Mesenteric fat pad (tissue), 1 donor: ENCODE data around the gene BNC2. TPM values are rescaled to one million over a fixed set of nuclear protein-coding genes. Genes with fewer than 3 reads are reported as not detected.

ENCODE experiments used
- DNase-seq: peaks from one replicate; pipeline ENCODE4 v3.0.0-alpha.2; 2020; ENCODE audit warnings: low spot score
- total RNA-seq: library from RNA; stranded (reverse); fragmentation: NEBNext Ultra II Directional; extraction: Animal tissue kit (Norgen Biotek cat#: 25700); gene quantifications from one replicate; pipeline ENCODE4 v1.2.1, GENCODE V29; 2021
- donor health status: DM: yes; HTN: yes; CAD: no.

BNC2 gene
- total RNA-seq, 1 donor from 2014 or later = 27.5 TPM

GRCh38 chr9:16767366-16767765 is 103.1 kb downstream of the BNC2 start:
- DNase-seq = no peak

- no peak for DNase-seq
Measured at GRCh38 chr9:16763946-16764345, 106.5 kb downstream of the BNC2 start.

GRCh38 chr9:16755467-16756160 is 114.9 kb downstream of the BNC2 start:
- DNase-seq = no peak

DNA sequence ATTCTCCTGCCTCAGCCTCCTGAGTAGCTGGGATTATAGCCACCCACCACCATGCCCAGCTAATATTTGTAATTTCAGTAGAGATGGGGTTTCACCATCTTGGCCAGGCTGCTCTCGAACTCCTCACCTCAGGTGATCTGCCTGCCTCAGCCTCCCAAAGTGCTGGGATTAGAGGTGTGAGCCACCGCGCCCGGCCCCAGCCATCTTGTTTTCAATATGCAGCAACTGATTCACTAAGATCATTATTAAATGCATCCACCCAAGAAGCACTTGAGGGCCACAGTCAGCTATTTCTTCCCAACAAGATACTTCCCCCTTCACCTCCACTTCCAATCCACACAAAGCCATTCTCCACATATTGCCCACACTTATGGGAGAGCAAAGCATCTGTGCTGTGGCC is 115.8 kb downstream of the BNC2 start:
- no peak for DNase-seq

GRCh38 chr9:16753256-16753655 is 117.2 kb downstream of the BNC2 start:
- no peak for DNase-seq

DNA sequence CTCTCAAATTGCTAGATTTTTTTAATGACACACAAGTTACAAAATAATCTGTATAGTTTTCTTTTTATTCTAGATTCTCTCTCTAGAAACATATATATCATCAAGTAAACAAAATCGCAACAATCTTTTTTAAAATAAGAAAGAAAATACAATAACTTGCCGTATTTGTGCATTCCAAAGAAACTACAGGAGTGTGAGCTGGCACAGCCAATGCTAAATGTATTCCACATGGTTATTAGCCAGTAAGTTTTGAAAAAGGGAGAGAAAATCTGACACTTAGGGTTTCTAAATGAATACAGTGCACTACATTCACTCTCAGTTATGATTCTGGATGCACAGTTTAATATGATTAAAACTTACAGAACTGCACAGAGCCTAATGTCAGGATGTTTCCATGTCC is 117.9 kb downstream of the BNC2 start:
- DNase-seq = no peak

GRCh38 chr9:16750553-16750952 is 119.9 kb downstream of the BNC2 start:
- no peak for DNase-seq

GRCh38 chr9:16745359-16745758 is 125.1 kb downstream of the BNC2 start:
- DNase-seq = no peak

GRCh38 chr9:16744394-16744793 is 126.1 kb downstream of the BNC2 start:
- no peak for DNase-seq

- DNase-seq = no peak
Measured at GRCh38 chr9:16743375-16743774, 127.1 kb downstream of the BNC2 start.

DNA sequence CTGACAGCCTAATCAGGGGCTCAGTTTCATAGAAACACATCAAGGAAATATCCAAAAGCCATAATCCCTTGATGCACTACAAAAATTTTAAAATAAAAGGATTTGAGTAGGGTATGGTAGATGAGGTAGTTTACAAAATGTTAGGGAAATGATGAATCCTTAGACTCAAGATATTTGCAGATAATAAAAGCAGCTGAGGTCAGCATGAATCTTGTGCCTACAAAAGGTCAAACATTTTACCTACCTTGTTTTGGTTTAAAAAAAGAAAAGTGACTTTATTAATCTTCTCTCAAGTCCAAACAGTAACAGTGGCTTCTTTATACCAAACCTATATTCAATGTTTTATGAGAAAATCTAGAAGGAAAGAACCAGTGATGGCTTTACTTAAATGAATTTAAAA is 135.5 kb downstream of the BNC2 start:
- DNase-seq = no peak

DNA sequence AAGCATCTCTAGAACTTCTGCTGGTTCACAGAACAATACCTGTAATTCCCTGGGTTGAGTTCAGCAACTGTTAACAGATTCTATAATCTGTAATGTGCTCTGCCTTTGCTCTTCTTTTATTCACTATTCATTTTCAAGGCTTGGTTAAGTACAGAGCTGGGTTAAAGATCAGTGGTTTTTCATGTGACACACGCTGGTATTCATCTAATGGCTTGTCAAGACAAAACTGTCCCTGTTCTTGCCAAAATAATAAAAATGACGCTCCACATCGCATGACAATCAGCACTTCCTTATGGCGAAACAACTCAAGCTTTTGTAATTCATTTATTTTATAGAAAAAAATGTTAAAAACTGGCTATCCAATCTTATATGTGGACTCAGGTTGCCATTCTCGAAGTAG is 137.9 kb downstream of the BNC2 start:
- no peak for DNase-seq

DNA sequence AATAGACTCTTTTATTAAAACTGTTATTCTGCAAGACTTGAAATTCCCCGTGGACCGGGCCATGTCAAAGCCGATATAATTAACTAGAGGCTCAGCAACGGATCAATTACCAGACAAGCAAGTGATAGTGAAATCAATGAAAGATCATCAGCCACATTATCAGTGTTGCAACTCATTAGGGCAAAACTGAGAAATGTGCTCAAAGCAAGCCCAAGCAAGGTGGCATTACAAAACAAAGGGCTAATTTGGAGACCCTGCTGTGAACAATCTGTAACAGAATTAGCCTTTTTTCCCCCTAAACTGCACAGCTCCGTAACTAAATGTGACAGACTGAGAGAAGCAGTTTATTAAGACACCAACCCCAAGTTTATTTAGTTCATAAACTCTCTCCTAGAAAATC is 140.3 kb downstream of the BNC2 start:
- DNase-seq = no peak

GRCh38 chr9:16729651-16730050 is 140.8 kb downstream of the BNC2 start:
- no peak for DNase-seq

GRCh38 chr9:16728137-16728508 is 142.3 kb downstream of the BNC2 start:
- no peak for DNase-seq

DNA sequence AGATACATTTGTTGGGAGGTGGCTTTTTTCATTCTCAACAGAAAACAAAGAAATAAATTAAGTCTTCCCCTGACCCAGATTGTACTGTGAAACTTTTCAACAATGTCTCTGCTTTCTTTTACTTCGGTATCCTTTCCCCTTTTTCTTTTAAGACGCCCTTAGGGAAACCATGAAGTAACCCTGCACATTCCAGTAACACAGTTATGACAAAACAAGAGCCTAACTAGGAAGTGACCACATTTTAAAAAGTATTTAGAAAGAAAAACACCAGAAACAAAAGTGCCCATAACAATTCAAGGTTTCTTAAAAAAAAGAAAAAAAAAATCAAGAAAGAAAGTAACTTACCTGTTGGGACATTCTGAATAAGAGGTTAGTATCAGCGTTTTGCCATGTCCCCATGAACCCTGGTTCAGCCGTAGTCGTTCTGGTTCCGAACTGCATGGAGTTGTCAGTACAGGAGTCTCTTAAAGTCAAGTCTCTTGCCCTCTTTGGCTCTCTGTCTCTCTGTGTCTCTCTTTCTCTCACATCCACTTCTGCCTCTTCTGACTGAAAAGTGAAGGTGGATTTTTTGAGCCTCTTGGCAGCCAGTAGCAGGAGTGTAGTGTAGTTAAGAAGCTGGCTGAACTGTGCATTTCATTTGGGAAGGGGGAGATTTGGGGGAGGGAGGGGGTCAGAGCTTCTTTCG is 142.9 kb downstream of the BNC2 start:
- no peak for DNase-seq

- peak; percentile 92 for DNase-seq
Measured at GRCh38 chr9:16726718-16727451, 143.6 kb downstream of the BNC2 start.

DNA sequence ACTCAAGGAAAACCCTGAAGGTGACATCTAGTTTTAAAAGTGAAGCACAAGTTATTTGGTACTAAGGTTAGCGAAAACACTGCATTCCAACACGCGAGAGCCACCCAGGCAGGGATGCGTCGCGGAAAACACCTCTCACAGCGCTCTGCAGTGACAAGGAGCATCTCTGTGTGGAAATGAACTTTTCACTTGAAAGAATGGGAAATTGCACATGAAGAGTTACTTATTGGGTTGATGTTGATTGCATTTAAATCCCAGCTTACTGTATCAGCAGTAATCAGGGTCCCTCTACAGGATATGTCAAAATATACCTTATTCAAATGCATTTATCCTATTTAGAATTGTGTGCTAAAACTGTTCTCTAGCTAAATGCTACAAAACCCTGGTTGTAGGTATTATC is 144.4 kb downstream of the BNC2 start:
- DNase-seq = no peak

GRCh38 chr9:16725066-16725465 is 145.4 kb downstream of the BNC2 start:
- no peak for DNase-seq

GRCh38 chr9:16721972-16722371 is 148.5 kb downstream of the BNC2 start:
- no peak for DNase-seq

- DNase-seq = no peak
Measured at GRCh38 chr9:16720386-16720785, 150.1 kb downstream of the BNC2 start.

GRCh38 chr9:16719921-16720320 is 150.5 kb downstream of the BNC2 start:
- DNase-seq = no peak

DNA sequence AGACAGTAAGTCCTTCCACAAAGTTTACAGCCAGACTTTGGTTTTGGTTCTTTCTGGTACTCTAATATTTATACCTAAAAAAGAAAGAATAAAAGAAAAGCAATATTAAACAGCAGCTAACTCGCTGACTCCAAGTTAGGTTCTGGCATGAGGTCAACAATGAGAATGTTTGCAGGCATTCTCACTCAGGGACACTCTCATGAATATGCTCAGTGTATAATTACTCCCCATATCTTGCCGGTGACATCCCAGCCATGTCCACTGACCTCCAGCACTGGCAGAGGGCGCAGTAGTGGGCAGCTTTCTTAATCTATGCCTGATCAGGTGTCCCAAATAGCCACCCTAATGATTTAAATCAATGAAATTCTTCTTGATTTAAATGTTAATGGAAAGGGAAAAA is 151.5 kb downstream of the BNC2 start:
- no peak for DNase-seq
